ENCODE results near the gene TUBA3E.
"Not testable (repeated sequence)": the region's sequence is repeated elsewhere in the genome, so short reads cannot be mapped to it uniquely, and the experiment has no call there.

Gene TUBA3E

GRCh38 chr2:130185896-130186295, 12.3 kb downstream of the TUBA3E start:
- H3K4me3 ChIP-seq (ENCODE audit: low read depth, low read length) = no peak overlapping the region
- in situ Hi-C loops (cut with HindIII; ENCODE audit: low pct_ligation_motif_present, low sequenced_read_pairs) = no loop called here
- DNase-seq = no peak
- H3K36me3 ChIP-seq (replicated peaks) = peaks cover 2% of the 10 kb centered on the region
- TF ChIP-seq CTCF (IDR thresholded peaks at IDR 0.05; ENCODE audit: low read depth, low read length, missing control alignments) = no peak
- H3K27ac ChIP-seq = no peak overlapping the region
- H3K27me3 ChIP-seq (replicated peaks) = no peaks in the 10 kb centered on the region

- TF ChIP-seq CTCF (IDR thresholded peaks at IDR 0.05; ENCODE audit: low read depth, low read length, missing control alignments) = no peak
- Histone ChIP-seq H3K27ac (no peak overlapping the region), H3K27me3 (replicated peaks) (no peaks in the 10 kb centered on the region), H3K36me3 (replicated peaks) (peaks cover 2% of the 10 kb centered on the region), H3K4me3 (ENCODE audit: low read depth, low read length) (no peak overlapping the region)
- no peak for DNase-seq
- in situ Hi-C loops (cut with HindIII; ENCODE audit: low pct_ligation_motif_present, low sequenced_read_pairs) = no loop called here
Observed at GRCh38 chr2:130185436-130185835, 12.8 kb downstream of the TUBA3E start.

DNA sequence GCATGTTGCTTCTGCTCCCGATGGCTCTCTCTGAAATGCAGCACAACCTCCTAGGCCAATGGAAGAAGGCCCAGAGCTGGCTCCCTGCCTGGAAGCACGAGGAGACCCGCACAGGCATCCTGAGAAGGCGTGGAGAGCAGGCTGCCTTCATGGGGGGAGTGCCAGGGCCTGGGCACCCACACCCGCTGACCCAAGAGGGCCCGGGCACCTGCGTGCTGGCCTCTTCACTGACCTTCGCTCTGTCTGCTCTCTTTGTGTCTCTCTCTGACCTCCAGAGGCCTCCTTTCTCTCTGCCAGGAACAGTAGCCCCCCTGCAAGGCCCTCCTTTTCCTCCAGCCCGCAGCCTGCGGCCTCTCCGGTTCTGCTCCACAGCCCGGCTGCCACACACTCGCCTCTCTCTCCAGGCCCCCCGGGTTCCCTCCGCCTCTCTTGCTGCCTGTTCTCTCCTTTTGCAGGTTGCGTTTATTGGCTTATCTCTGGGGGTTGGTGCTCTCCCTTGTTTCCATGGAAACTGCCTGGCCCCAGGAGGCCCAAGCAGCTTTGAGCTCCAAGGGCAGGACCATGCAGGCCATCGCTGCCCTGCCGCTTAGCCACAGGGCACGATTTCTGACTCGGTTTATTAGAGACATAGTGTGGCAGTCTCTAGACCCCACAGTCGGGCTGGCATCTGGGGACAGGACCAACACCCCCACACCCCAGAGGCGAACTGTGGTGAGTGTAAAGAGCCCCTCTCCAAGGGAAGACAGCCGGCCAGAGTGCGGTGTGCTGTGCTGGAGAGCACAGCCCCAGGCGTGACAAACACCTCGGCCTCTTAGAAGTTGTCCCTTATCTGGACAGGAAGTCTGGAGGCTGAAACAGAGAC, 14.5 kb downstream of the TUBA3E start:
- no peak overlapping the region for H3K27ac ChIP-seq
- no peak for TF ChIP-seq CTCF (IDR thresholded peaks at IDR 0.05; ENCODE audit: low read depth, low read length, missing control alignments)
- H3K36me3 ChIP-seq (replicated peaks) = peaks cover 2% of the 10 kb centered on the region
- DNase-seq = no peak
- in situ Hi-C loops (cut with HindIII; ENCODE audit: low pct_ligation_motif_present, low sequenced_read_pairs) = no loop called here
- H3K27me3 ChIP-seq (replicated peaks) = no peaks in the 10 kb centered on the region
- peak overlapping the region; percentile 66 for H3K4me3 ChIP-seq (ENCODE audit: low read depth, low read length)

- H3K27me3 ChIP-seq (replicated peaks); H3K36me3 ChIP-seq (replicated peaks); in situ Hi-C loops (cut with HindIII; ENCODE audit: low pct_ligation_motif_present, low sequenced_read_pairs); DNase-seq: not testable (repeated sequence)
- peak overlapping the region; percentile 79 for H3K27ac ChIP-seq
- peak overlapping the region; percentile 66 for H3K4me3 ChIP-seq (ENCODE audit: low read depth, low read length)
Observed at GRCh38 chr2:130182826-130183511, 15.3 kb downstream of the TUBA3E start.

- DNase-seq = peak; percentile 69
- H3K27ac ChIP-seq = peak within 1 kb of the TSS; percentile 79
- peak; percentile 46 for TF ChIP-seq CTCF (IDR thresholded peaks at IDR 0.05; ENCODE audit: low read depth, low read length, missing control alignments)
- H3K27me3 ChIP-seq (replicated peaks); H3K36me3 ChIP-seq (replicated peaks); in situ Hi-C loops (cut with HindIII; ENCODE audit: low pct_ligation_motif_present, low sequenced_read_pairs): not testable (repeated sequence)
- peak within 1 kb of the TSS; percentile 84 for H3K4me3 ChIP-seq (ENCODE audit: low read depth, low read length)
Observed at GRCh38 chr2:130181880-130182682, 16.2 kb downstream of the TUBA3E start, which contains the start of gene MZT2B. TSS of gene MZT2B (plus strand) at chr2:130182262. CDS start at chr2:130182283, 21 bp downstream.
